GM12878 (cell line): ENCODE measurements around the gene IER2. TPM values are rescaled to one million over a fixed set of nuclear protein-coding genes. Genes with fewer than 3 reads are reported as not detected.

Source experiments
- ATAC-seq: fragments of 200-7000 bp; cut with Tn5 transposase; 3 replicates; pipeline ENCODE4 v1.9.1; 2020; ENCODE audit warnings: mild to moderate bottlenecking, moderate library complexity
- BruUV-seq: library from RNA; stranded (reverse); fragments of 400-500 nt; replicated peaks from 2 replicates; lab custom pipeline; 2021; lab: Mats Ljungman, UMichigan
- CTCF ChIA-PET: fragments of 300-600 bp; sonication (Branson Sonifier 250); formaldehyde crosslinking; extraction: SDS; loops from one replicate; lab custom pipeline; 2021; ENCODE audit warnings: inconsistent platforms; lab: Yijun Ruan, JAX
- POLR2A ChIA-PET: fragments of 350-600 bp; formaldehyde crosslinking; extraction: SDS; loops from one replicate; lab custom pipeline; 2021; ENCODE audit warnings: inconsistent platforms; lab: Charles Lee
- RAD21 ChIA-PET: fragments of 300-600 bp; sonication (Branson Sonifier 250); formaldehyde crosslinking; loops from one replicate; lab custom pipeline; 2023; ENCODE audit warnings: antibody characterized with exemption; ENCODE audit not compliant: unreplicated experiment; lab: Charles Lee
- SMC1A ChIA-PET: fragments of 300-600 bp; sonication (Branson Sonifier 250); formaldehyde crosslinking; loops from one replicate; lab custom pipeline; 2023; ENCODE audit not compliant: unreplicated experiment, uncharacterized antibody; lab: Charles Lee
- DNase-seq: peaks from one replicate; pipeline ENCODE4 v3.0.0-alpha.2; 2011; ENCODE audit warnings: low read depth, low spot score
- FAIRE-seq: peaks from 3 replicates; lab custom pipeline; 2011; peaks lifted over from hg19 to GRCh38; lab: Jason Lieb, UNC
- H2AFZ ChIP-seq: 2 replicates; pipeline ENCODE4 v1.6.0; 2011; ENCODE audit warnings: low read depth, low read length, control low read depth; ENCODE audit not compliant: control insufficient read depth
- H3K27ac ChIP-seq: 2 replicates; pipeline ENCODE4 v1.5.1; 2011; ENCODE audit warnings: control low read depth; ENCODE audit not compliant: control insufficient read depth, insufficient read depth
- H3K27me3 ChIP-seq, 2 experiments: replicated peaks in 1 of 2; 2 replicates each; pipeline versions ENCODE4 v1.6.0 to v1.6.1; 2011; ENCODE audit warnings: low read length in 1 of 2; ENCODE audit not compliant: control insufficient read depth in 2 of 2, insufficient read depth in 2 of 2
- H3K36me3 ChIP-seq, 2 experiments: 2 replicates each; pipeline ENCODE4 v1.5.1; 2011; ENCODE audit warnings: low read length in 1 of 2; ENCODE audit not compliant: control insufficient read depth in 2 of 2, insufficient read depth in 2 of 2
- H3K4me1 ChIP-seq: 2 replicates; pipeline ENCODE4 v1.6.1; 2011; ENCODE audit warnings: mild to moderate bottlenecking, low read length, moderate library complexity, mixed read lengths; ENCODE audit not compliant: control insufficient read depth, insufficient read depth
- H3K4me2 ChIP-seq: 2 replicates; pipeline ENCODE4 v1.6.0; 2011; ENCODE audit warnings: control low read depth; ENCODE audit not compliant: control insufficient read depth, insufficient read depth
- H3K4me3 ChIP-seq: fragments of 200-600 bp; sonication (generic); 2 replicates; pipeline ENCODE4 v1.5.1; 2016
- H3K79me2 ChIP-seq: 2 replicates; pipeline ENCODE4 v1.6.0; 2011; ENCODE audit warnings: low read length; ENCODE audit not compliant: control insufficient read depth, insufficient read depth
- H3K9ac ChIP-seq: 2 replicates; pipeline ENCODE4 v1.8.0; 2011; ENCODE audit warnings: low read length, control low read depth, mixed read lengths; ENCODE audit not compliant: control insufficient read depth, insufficient read depth
- H3K9me3 ChIP-seq: replicated peaks from 3 replicates; pipeline ENCODE4 v1.5.1; 2011; ENCODE audit warnings: mild to moderate bottlenecking, low read length; ENCODE audit not compliant: control insufficient read depth, insufficient read depth
- H4K20me1 ChIP-seq: 2 replicates; pipeline ENCODE4 v1.6.0; 2011; ENCODE audit not compliant: control insufficient read depth, insufficient read depth
- ASH2L ChIP-seq: fragments of 300-600, 200-600 bp; sonication (generic); IDR thresholded peaks from 2 replicates; pipeline ENCODE4 v1.6.1; 2017; ENCODE audit warnings: low read depth, mild to moderate bottlenecking, borderline replicate concordance
- CHD1 ChIP-seq: IDR thresholded peaks from 2 replicates; pipeline ENCODE4 v1.6.1; 2012; ENCODE audit warnings: low read depth, low read length, improper control_type of control experiment
- DPF2 ChIP-seq: fragments of 450-650 bp; IDR thresholded peaks from 2 replicates; pipeline ENCODE4 v1.6.1; 2017; ENCODE audit warnings: mild to moderate bottlenecking
- EED ChIP-seq: sonication (generic); IDR thresholded peaks from 2 replicates; pipeline ENCODE4 v1.6.1; 2016; ENCODE audit warnings: antibody characterized with exemption, low read depth
- ETV6 ChIP-seq, 2 experiments: fragments of 450-650 bp in 1 of 2; IDR thresholded peaks in 1 of 2; conservative IDR thresholded peaks in 1 of 2; 2 replicates each; pipeline ENCODE4 v1.6.1; 2014; ENCODE audit warnings: antibody characterized with exemption in 1 of 2, borderline replicate concordance in 1 of 2, low read depth in 1 of 2, mild to moderate bottlenecking in 1 of 2, moderate library complexity in 1 of 2
- GATAD2B ChIP-seq: fragments of 450-650 bp; conservative IDR thresholded peaks from 2 replicates; pipeline ENCODE4 v1.6.1; 2017; ENCODE audit warnings: low read depth, mild to moderate bottlenecking, moderate library complexity
- LARP7 ChIP-seq: fragments of 450-650 bp; IDR thresholded peaks from 2 replicates; pipeline ENCODE4 v1.6.1; 2017; ENCODE audit warnings: mild to moderate bottlenecking
- MTA2 ChIP-seq: fragments of 450-650 bp; IDR thresholded peaks from 2 replicates; pipeline ENCODE4 v1.6.1; 2016; ENCODE audit warnings: low read depth, mild to moderate bottlenecking, moderate library complexity
- NFYA ChIP-seq: IDR thresholded peaks from 2 replicates; pipeline ENCODE4 v1.6.1; 2011; ENCODE audit warnings: low read depth, mild to moderate bottlenecking, low read length, improper control_type of control experiment, borderline replicate concordance
- PAX5 ChIP-seq: IDR thresholded peaks from 2 replicates; pipeline ENCODE4 v1.6.1; 2011; ENCODE audit warnings: low read depth, low read length, borderline replicate concordance
- RB1 ChIP-seq: fragments of 450-650 bp; formaldehyde crosslinking; IDR thresholded peaks from 2 replicates; pipeline ENCODE4 v1.6.1; 2017; ENCODE audit warnings: mild to moderate bottlenecking, borderline replicate concordance
- SP1 ChIP-seq: IDR thresholded peaks from one replicate; pipeline ENCODE4 v1.6.1; 2011; ENCODE audit warnings: low read depth, low read length
- TCF12 ChIP-seq: IDR thresholded peaks from 2 replicates; pipeline ENCODE4 v1.6.1; 2011; ENCODE audit warnings: low read depth, mild to moderate bottlenecking, low read length
- WGBS: methylation state at CpG from one replicate; pipeline ENCODE4 v1.1.6; 2016; ENCODE audit warnings: low lambda C conversion rate; ENCODE audit not compliant: insufficient replicate concordance, insufficient coverage; ENCODE audit errors: missing lambda C conversion rate; 5-methylcytosine and 5-hydroxymethylcytosine counted together
- in situ Hi-C: fragments of 300-500 bp; cut with MboI; formaldehyde crosslinking; loops from 9 replicates; pipeline ENCODE4 v1.14.3; 2018; ENCODE audit warnings: mixed read lengths
- intact Hi-C: fragments of 100-400 bp; cut with micrococcal nuclease; formaldehyde crosslinking; loops from one replicate; pipeline ENCODE4 v1.14.2; 2022; ENCODE audit not compliant: unreplicated experiment
- polyA plus RNA-seq, 11 experiments: library from polyadenylated mRNA; depleted of rRNA in 4 of 11; unstranded in 6 of 11; stranded (reverse) in 5 of 11; fragments of >200 nt; fragmentation: Nextera tagmentation in 4 of 11; fragmentation: Illumina TruSeq in 1 of 11; extraction: Ambion mirVana in 4 of 11; extraction: Trizol in 1 of 11; gene quantifications; 1 replicate in 1 of 11; 2 replicates in 10 of 11; pipeline versions ENCODE4 v1.2.1 to v1.2.3, GENCODE V29; 2011 to 2016; ENCODE audit warnings: inconsistent platforms in 2 of 11, missing spikeins in 2 of 11, low read depth in 1 of 11
- total RNA-seq, 4 experiments: library from RNA; depleted of rRNA in 3 of 4; stranded (reverse); fragments of >200 nt in 3 of 4; fragmentation: Illumina TruSeq in 1 of 4; extraction: Trizol in 1 of 4; gene quantifications; 2 replicates each; pipeline versions ENCODE4 v1.2.1 to v1.2.3, GENCODE V29; 2013 to 2021
- TF ChIP-seq, protein P1 (sequence below): fragments of 450-650 bp; IDR thresholded peaks from 2 replicates; pipeline ENCODE4 v1.6.1; 2016; ENCODE audit warnings: mild to moderate bottlenecking
- TF ChIP-seq, protein P2 (sequence below): IDR thresholded peaks from 2 replicates; pipeline ENCODE4 v1.6.1; 2011; ENCODE audit warnings: borderline replicate concordance, low read depth, mild to moderate bottlenecking, moderate library complexity, low read length; ENCODE audit not compliant: insufficient read depth, poor library complexity, severe bottlenecking
- TF ChIP-seq, protein P3 (sequence below): IDR thresholded peaks from 2 replicates; pipeline ENCODE4 v1.6.1; 2012; ENCODE audit warnings: low read length, inconsistent platforms

IER2 gene
- total and polyA plus RNA-seq, 10 of the 15 experiments (the other 5 are each of a cell fraction or from before 2014, with no cell fraction given), result 2.8 to 94.5 (median 24.9) TPM

DNA sequence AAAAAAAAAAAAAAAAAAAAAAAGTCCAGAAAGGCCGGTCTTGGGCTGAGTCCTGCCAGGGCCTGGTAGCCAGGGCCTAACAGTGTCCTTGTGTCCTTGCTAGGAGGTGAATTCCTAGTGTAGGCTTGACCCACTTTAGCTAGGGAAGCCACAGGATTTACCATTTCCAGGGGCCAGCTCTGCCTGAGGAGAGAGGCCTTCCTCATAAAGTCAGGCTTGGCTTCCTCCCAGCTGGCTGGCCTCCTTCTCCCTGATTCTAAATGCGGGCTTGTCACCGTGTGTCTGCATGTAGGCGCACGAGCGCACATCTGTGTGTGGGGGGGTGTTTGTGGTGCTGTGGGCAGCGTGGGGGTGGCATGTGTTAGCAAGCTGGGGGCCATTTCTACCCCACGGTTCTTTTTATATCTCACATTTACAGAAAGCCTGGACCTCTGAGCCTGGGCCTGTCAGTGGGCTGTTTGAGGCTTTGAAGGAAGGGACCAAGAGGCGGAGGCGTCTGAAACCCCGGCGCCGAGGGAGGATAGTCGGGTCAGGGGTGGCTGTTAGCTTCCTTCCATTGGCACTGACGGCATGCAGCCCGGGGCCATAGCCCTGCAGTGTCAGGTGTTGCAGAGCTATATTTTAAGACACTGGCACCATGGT lies 31.7 kb downstream of the IER2 start:
- H3K4me3 ChIP-seq, result no peak overlapping the region
- H2AFZ ChIP-seq, result peak overlapping the region; percentile 69
- ATAC-seq (peak; percentile 87), FAIRE-seq (peak; percentile 72), DNase-seq (no peak)
- peak overlapping the region; percentile 52 for H3K27ac ChIP-seq
- ChIA-PET CTCF (interaction anchor here (0.6 to 2.0 kb wide), 10 partner anchors 8 to 80 kb away, joined by 3 to 21 read pairs (median 4); no protein-coding TSS in a partner anchor), POLR2A (interaction anchor here (0.6 to 4.9 kb wide), 12 partner anchors 9 to 751 kb away, joined by 3 to 34 read pairs (median 4); no protein-coding TSS in a partner anchor), RAD21 (interaction anchor here (0.6 to 3.1 kb wide), 12 partner anchors 12 to 700 kb away, joined by 3 to 22 read pairs (median 4); no protein-coding TSS in a partner anchor), SMC1A (interaction anchor here (0.7 to 3.8 kb wide), 10 partner anchors 12 to 157 kb away, joined by 3 to 25 read pairs (median 8); no protein-coding TSS in a partner anchor)
- H3K4me1 ChIP-seq, result peaks cover 17% of the 10 kb centered on the region
- H3K9ac ChIP-seq, result peak overlapping the region; percentile 48
- BruUV-seq, result no TSS peak
- H3K4me2 ChIP-seq, result peak overlapping the region; percentile 33; the same call in 1 of the 2 replicates
- H4K20me1 ChIP-seq, result no peaks in the 10 kb centered on the region
- no peaks in the 10 kb centered on the region for H3K27me3 ChIP-seq
- no peaks in the 10 kb centered on the region for H3K36me3 ChIP-seq
- no peaks in the 10 kb centered on the region for H3K79me2 ChIP-seq
- no peaks in the 10 kb centered on the region for H3K9me3 ChIP-seq
- intact Hi-C loops (loop anchor here (2.0 kb wide), 1 partner anchor 15 kb away; no protein-coding TSS in a partner anchor), in situ Hi-C loops (no loop called here)
- WGBS, result 1% methylated on average over 15 of the region's 16 CpGs
- TF ChIP-seq, protein P1, sequence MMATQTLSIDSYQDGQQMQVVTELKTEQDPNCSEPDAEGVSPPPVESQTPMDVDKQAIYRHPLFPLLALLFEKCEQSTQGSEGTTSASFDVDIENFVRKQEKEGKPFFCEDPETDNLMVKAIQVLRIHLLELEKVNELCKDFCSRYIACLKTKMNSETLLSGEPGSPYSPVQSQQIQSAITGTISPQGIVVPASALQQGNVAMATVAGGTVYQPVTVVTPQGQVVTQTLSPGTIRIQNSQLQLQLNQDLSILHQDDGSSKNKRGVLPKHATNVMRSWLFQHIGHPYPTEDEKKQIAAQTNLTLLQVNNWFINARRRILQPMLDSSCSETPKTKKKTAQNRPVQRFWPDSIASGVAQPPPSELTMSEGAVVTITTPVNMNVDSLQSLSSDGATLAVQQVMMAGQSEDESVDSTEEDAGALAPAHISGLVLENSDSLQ, result peak; percentile 39; the same call in 1 of the 2 replicates
- TF ChIP-seq GATAD2B, result peak; percentile 79
- peak; percentile 19; the same call in 1 of the 2 replicates for TF ChIP-seq RB1
- TF ChIP-seq EED, result peak; percentile 77
- TF ChIP-seq DPF2, result peak; percentile 85
- TF ChIP-seq ETV6 (conservative IDR thresholded peaks at IDR 0.05 in 1 of 2, IDR thresholded peaks at IDR 0.05 in 1 of 2; ENCODE audit: borderline replicate concordance in 1 of 2, low read depth in 1 of 2), result peak in 1 of 2 experiments; percentile 78; a peak in 2 of 4 replicates
- TF ChIP-seq, protein P2, sequence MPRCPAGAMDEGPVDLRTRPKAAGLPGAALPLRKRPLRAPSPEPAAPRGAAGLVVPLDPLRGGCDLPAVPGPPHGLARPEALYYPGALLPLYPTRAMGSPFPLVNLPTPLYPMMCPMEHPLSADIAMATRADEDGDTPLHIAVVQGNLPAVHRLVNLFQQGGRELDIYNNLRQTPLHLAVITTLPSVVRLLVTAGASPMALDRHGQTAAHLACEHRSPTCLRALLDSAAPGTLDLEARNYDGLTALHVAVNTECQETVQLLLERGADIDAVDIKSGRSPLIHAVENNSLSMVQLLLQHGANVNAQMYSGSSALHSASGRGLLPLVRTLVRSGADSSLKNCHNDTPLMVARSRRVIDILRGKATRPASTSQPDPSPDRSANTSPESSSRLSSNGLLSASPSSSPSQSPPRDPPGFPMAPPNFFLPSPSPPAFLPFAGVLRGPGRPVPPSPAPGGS, result peak; percentile 52
- peak; percentile 72; the same call in 1 of the 2 replicates for TF ChIP-seq MTA2
- TF ChIP-seq SP1, result peak; percentile 20
- TF ChIP-seq CHD1, result no peak
- peak; percentile 67 for TF ChIP-seq PAX5
- TF ChIP-seq ASH2L, result no peak
- no peak for TF ChIP-seq LARP7
- TF ChIP-seq NFYA, result no peak
- TF ChIP-seq, protein P3, sequence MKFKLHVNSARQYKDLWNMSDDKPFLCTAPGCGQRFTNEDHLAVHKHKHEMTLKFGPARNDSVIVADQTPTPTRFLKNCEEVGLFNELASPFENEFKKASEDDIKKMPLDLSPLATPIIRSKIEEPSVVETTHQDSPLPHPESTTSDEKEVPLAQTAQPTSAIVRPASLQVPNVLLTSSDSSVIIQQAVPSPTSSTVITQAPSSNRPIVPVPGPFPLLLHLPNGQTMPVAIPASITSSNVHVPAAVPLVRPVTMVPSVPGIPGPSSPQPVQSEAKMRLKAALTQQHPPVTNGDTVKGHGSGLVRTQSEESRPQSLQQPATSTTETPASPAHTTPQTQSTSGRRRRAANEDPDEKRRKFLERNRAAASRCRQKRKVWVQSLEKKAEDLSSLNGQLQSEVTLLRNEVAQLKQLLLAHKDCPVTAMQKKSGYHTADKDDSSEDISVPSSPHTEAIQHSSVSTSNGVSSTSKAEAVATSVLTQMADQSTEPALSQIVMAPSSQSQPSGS, result no peak; the same call in 1 of the 2 replicates
- TF ChIP-seq TCF12, result peak; percentile 78
